Measurements from ENCODE around the gene PNPLA5.
A peak's percentile ranks its signal among the peaks of the same experiment; 100 is the strongest.

Gene PNPLA5

DNA sequence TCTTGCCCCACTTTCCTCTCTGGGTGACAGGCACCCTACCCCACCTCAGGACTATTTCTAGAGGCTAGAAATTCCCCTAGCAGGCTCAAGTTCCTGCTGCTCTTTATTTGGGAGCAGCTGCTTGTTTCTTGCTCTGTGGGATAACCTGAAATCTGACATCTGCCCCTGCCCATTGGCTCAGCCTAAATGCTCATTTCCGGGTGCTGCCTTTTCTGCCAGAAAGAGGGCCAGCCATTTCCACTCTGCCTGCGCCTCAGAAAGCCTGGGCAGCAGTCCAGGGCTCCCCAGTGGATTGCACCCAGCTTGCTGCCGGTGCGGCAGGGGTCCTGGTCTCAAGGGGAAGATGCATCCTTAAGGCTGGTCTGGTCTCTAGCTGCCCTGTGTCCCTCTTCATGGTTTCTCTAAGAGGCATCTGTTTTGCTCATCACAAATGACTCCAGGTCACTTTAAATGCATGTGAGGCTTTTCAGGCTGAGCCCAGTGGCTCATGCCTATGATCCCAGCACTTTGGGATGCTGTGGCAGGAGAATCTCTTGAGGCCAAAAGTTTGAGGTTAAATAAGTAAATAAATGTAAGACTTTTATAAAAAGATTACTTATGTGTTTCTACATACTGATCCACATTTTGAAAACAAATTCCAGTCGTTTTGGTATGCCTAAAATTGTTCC lies 10.3 kb upstream of the PNPLA5 start:
- no peak for DNase-seq (ENCODE audit: low spot score)

DNA sequence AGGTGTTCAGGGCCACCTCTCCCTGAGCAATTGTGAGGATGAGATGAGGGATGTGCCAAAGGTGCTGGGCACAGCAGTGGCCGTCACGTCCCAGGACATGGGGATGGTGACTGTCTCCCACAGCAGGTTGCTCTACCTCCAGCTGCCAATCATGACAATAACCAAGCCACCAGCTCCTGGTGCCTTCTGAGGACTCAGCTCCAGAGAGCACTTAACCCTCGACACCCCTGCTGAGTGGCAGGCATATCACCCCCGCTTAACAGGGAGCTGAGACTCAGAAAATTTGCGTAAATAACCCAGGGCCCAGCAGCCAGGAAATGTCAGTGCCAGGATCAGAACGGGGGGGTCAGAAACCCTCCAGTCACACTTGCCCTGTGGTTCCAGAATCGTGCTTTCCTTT lies 8.4 kb upstream of the PNPLA5 start:
- no peak for DNase-seq (ENCODE audit: low spot score)

DNA sequence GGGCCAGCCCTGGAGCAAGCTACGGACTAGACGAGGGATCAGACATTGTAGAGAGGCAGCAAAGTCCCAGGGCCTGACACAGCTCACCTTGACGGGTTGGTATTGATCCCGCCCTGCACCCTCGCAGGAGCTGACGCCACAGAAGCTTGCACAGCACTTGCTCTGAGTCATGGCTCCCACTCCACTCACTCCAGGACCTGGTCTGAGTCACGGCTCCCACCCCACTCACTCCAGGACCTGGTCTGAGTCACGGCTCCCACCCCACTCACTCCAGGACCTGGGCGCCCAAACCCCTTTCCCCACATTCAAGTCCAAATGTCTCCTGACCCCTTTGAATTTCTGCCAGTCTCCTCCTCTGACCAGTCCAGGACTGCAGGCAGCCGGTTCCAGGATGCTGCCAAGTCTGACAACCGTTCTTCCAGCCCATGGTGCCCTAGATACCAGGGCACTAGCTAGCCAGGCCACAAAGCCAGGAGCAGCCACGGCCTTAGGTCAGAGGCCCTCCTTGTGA lies 6.0 kb upstream of the PNPLA5 start:
- no peak for DNase-seq (ENCODE audit: low spot score)

GRCh38 chr22:43895986-43896645 lies 4.3 kb upstream of the PNPLA5 start:
- peak; percentile 37 for DNase-seq (ENCODE audit: low spot score)

DNA sequence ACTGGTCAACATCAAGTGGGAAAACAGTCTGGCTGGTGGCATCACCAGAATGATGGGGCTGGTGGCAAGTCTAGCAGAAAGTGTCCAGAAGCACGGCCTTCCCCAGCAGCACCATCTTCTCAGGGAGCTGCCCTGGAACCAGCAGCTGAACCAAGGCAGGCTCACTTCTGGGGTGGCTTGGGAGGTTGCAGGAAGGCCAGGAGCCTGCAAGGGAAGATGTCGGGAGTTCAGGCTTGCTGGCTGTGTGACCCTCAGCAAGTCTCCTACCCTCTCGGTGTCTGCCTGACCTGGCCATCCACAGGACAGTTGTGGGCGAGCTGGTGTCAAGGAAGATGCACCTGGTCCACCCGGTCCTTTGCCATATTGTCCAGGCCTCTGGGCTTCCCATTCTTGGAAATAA lies 2.3 kb upstream of the PNPLA5 start:
- DNase-seq (ENCODE audit: low spot score): no peak

GRCh38 chr22:43893266-43893665 lies 1.5 kb upstream of the PNPLA5 start:
- no peak for DNase-seq (ENCODE audit: low spot score)

- no peak for DNase-seq (ENCODE audit: low spot score)
These were observed 526 bp upstream of the PNPLA5 start for GRCh38 chr22:43892183-43892894.

GRCh38 chr22:43890901-43891331 lies 897 bp downstream of the PNPLA5 start:
- no peak for DNase-seq (ENCODE audit: low spot score)

DNA sequence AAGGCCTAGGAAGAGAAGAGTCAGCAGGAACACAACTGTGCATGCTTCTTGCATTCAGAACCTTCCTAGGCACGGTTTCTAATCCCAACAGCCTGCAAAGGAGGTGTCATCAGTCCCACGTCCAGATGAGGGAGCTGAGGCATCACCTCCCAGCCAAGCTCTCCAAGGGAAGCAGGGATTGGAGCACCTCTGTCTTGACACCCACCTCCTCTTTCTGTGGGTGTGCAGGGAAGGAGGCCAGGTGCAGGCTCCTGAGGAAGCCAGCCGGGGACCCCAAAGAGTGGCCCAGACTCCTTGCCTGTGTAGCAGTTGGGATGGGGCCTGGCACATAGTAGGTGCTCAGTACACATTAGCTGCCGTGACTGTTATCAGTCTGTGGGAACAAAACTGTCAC lies 2.0 kb downstream of the PNPLA5 start:
- no peak for DNase-seq (ENCODE audit: low spot score)

GRCh38 chr22:43889201-43889859 lies 2.5 kb downstream of the PNPLA5 start:
- no peak for DNase-seq (ENCODE audit: low spot score)

GRCh38 chr22:43888740-43889139 lies 3.1 kb downstream of the PNPLA5 start:
- no peak for DNase-seq (ENCODE audit: low spot score)

DNA sequence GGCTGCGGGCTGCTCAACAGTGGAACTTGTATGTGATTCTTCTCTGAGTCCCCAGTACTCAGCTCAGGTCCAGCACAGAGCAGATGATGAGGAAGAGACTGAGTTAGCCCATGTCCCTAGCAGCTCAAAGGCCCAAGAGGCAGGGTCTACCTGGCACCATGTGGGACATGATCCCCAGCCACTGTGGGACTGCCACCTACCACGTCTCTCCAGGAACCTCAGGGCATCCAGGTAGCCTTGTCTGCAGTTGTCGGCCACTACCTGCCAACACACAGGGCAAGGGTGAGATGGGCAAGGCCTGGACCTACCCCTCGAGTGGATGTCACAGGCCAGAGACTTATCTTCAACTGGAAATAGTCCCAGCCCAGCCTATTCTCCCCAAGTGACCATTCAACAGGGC lies 4.4 kb downstream of the PNPLA5 start:
- DNase-seq (ENCODE audit: low spot score): no peak

DNA sequence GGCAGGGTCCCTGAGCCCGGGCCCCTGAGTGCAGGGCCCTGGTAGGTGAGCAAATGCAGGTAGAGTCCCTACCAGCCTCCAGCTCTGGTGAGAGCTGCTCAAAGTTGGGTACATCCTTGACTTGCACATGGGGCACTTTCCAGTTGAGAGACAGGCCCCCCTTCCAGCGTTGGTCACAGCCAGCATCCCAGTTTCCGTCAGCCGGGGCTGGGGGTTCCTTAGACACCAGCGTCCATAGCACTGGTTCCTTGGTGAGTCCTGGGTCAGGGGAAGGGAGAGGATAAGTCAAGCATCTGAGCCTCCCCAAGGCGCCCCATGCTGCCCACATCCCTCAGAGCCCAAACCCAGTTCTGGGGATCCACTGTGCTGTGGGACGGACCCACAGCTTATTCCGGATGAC lies 5.6 kb downstream of the PNPLA5 start:
- DNase-seq (ENCODE audit: low spot score): no peak

DNA sequence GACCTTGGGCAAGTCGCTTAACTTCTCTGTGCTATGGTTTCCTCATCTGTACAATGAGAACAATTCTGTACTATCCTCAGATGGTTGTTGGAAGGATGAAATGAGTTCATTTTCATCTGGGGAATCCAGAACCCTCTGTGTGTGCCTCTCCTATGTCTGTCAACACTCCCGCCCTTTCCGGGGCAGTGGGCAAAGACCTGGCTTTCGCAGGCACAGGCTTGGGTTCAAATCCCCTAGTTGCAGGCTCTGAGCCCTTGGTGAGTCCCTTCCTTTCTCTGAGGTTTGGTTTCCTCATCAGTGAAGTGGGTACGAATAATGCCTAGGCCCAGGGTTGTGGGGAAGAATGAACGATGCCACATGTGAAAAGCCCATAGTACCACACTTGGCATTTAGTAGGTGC lies 6.0 kb downstream of the PNPLA5 start:
- DNase-seq (ENCODE audit: low spot score): no peak

DNA sequence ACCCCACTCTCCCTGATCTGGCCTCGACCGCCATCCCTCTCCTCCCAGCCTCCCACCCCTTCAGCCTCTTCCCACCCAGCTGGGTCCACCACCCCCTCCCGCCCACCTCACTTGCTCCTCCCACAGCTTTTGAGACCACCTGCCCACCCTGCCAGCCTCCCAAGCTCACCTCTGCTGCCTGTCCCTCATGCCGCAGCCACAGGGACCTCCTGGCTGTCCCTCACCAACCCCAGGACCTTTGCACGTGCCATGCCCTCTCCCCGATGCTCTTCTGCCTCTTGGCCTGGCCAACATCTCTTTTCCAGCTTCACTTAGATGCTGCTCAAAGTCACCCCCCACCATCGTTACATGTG lies 6.5 kb downstream of the PNPLA5 start:
- no peak for DNase-seq (ENCODE audit: low spot score)

DNA sequence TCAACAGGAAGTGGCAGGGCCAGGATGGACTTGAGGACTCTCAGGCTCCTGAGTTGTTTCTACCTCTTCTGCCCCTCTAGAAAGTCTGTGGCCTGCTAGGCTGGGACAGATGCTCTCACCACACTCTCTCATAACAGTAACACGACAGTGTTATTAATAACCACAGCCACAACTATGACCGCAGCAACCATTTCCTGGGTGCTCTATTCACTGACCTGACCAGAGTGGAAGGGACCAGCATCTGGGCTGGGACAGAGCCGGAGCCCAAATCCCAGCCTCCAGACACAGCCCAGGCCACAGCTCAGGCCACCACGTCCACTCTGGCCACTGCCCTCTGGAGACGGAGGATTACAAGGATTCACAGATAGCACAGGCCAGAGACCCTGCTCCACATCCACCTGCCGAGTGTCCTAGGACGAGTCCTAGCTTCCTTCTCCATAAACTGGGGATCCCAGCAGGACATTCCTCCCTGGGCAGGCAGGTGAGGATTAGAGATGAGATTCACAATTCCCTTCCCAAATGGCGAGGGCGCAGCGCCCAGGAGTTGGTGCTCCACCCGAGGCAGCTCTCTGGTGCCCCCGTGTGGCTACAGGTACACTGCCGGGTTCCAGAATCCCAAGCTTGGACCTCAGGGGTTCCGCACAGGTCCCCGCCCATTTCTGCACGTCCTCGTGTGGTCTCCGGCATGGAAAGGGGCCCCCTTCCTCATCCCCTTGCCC lies 7.1 kb downstream of the PNPLA5 start:
- peak; percentile 89 for DNase-seq (ENCODE audit: low spot score)

GRCh38 chr22:43883719-43884415 lies 7.9 kb downstream of the PNPLA5 start:
- no peak for DNase-seq (ENCODE audit: low spot score)

DNA sequence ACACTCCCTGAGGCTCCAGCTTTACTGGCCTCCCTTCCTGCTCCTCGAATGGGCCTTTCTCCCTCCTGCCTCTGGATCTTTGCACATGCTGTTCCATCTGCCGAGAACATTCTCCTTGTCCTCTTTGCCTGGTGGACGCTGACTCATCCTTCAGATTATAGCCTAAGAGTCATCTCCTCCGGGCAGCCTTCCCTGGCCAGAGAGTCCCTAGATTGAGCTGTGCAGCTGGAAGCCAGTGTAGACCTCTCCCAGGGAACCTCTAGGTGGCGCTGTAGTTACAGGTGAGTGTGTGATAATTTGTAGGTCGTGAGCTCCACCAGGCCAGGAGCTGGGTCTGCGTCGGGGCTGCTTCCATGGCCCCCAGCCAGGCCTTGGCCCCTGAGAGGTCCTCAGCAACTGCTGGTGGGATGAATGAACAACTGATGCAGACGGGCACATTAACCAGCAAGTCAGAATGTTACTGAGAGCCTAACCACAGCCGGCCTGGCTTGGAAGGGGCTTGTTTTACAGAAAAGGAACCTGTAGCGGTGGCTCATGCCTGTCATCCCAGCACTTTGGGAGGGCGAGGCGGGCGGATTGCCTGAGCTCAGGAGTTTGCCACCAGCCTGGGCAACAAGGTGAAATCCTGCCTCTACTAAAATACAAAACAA lies 8.7 kb downstream of the PNPLA5 start:
- peak; percentile 93 for DNase-seq (ENCODE audit: low spot score)

GRCh38 chr22:43882122-43882767 lies 9.6 kb downstream of the PNPLA5 start:
- DNase-seq (ENCODE audit: low spot score): no peak
